GM19463 (cell line): ENCODE results near the gene TIMP4.

Source experiments
- ATAC-seq: cut with Tn5 transposase; IDR thresholded peaks from one replicate; pipeline ENCODE4 v1.9.1; 2021; ENCODE audit warnings: mild to moderate bottlenecking, moderate library complexity; ENCODE audit not compliant: unreplicated experiment

The TIMP4 gene

GRCh38 chr3:12158387-12159226 is at the start of gene TIMP4:
TSS of gene TIMP4 (minus strand) at chr3:12158912. CDS start at chr3:12158840, 72 bp downstream.
- ATAC-seq: no peak

- ATAC-seq: no peak
Observed at GRCh38 chr3:12205171-12205570, 46.5 kb upstream of the TIMP4 start.

GRCh38 chr3:12201813-12202212 is 43.1 kb upstream of the TIMP4 start:
- no peak for ATAC-seq

- ATAC-seq: no peak
Observed at GRCh38 chr3:12198301-12198700, 39.6 kb upstream of the TIMP4 start.

- ATAC-seq: peak; percentile 54
Observed at GRCh38 chr3:12197475-12197874, 38.8 kb upstream of the TIMP4 start.

- no peak for ATAC-seq
Observed at GRCh38 chr3:12196684-12197083, 38.0 kb upstream of the TIMP4 start.

GRCh38 chr3:12195231-12195630 is 36.5 kb upstream of the TIMP4 start:
- no peak for ATAC-seq

- no peak for ATAC-seq
Observed at GRCh38 chr3:12194669-12195161, 36.0 kb upstream of the TIMP4 start.

GRCh38 chr3:12194209-12194608 is 35.5 kb upstream of the TIMP4 start:
- ATAC-seq: no peak

- peak; percentile 57 for ATAC-seq
Observed at GRCh38 chr3:12193485-12194165, 34.9 kb upstream of the TIMP4 start.

GRCh38 chr3:12192655-12193484 is 34.2 kb upstream of the TIMP4 start:
- no peak for ATAC-seq

GRCh38 chr3:12192173-12192572 is 33.5 kb upstream of the TIMP4 start:
- ATAC-seq: no peak

GRCh38 chr3:12191559-12191958 is 32.8 kb upstream of the TIMP4 start:
- ATAC-seq: no peak

GRCh38 chr3:12190832-12191231 is 32.1 kb upstream of the TIMP4 start:
- ATAC-seq: no peak

GRCh38 chr3:12190221-12190807 is 31.6 kb upstream of the TIMP4 start:
- no peak for ATAC-seq

GRCh38 chr3:12188681-12189287 is 30.1 kb upstream of the TIMP4 start:
- ATAC-seq: no peak

- ATAC-seq: no peak
Observed at GRCh38 chr3:12188328-12188648, 29.6 kb upstream of the TIMP4 start.

- peak; percentile 81 for ATAC-seq
Observed at GRCh38 chr3:12187448-12188327, 29.0 kb upstream of the TIMP4 start.

- ATAC-seq: no peak
Observed at GRCh38 chr3:12186515-12187286, 28.0 kb upstream of the TIMP4 start.
